CD4-positive, alpha-beta T cell treated with Interleukin-21 for 1 hour (primary cell): Measurements from ENCODE around the gene UPB1.
A peak's percentile ranks its signal among the peaks of the same experiment; 100 is the strongest.
"Not testable (repeated sequence)": the region's sequence is repeated elsewhere in the genome, so short reads cannot be mapped to it uniquely, and the experiment has no call there.

ENCODE experiments used
- DNase-seq: peaks from one replicate; pipeline ENCODE4 v3.0.0-alpha.2; 2020

The UPB1 gene

GRCh38 chr22:24482998-24483397, 12.1 kb upstream of the UPB1 start:
- no peak for DNase-seq

- DNase-seq = no peak
Observed at GRCh38 chr22:24483976-24484545, 11.1 kb upstream of the UPB1 start.

- DNase-seq = no peak
Observed at GRCh38 chr22:24485170-24485569, 10.0 kb upstream of the UPB1 start.

- peak; percentile 44 for DNase-seq
Observed at GRCh38 chr22:24485608-24486007, 9.5 kb upstream of the UPB1 start.

GRCh38 chr22:24486501-24486921, 8.6 kb upstream of the UPB1 start:
- no peak for DNase-seq

GRCh38 chr22:24489011-24489410, 6.1 kb upstream of the UPB1 start:
- no peak for DNase-seq

- DNase-seq = not testable (repeated sequence)
Observed at GRCh38 chr22:24489434-24489833, 5.7 kb upstream of the UPB1 start.

- DNase-seq = no peak
Observed at GRCh38 chr22:24492391-24492790, 2.7 kb upstream of the UPB1 start.

- DNase-seq = no peak
Observed at GRCh38 chr22:24494167-24494527, 985 bp upstream of the UPB1 start.

- DNase-seq = no peak
Observed at GRCh38 chr22:24495365-24495675, 188 bp downstream of the UPB1 start.

GRCh38 chr22:24496234-24496633, 1.1 kb downstream of the UPB1 start:
- DNase-seq = no peak

GRCh38 chr22:24496661-24497060, 1.5 kb downstream of the UPB1 start:
- no peak for DNase-seq

- no peak for DNase-seq
Observed at GRCh38 chr22:24497841-24498258, 2.7 kb downstream of the UPB1 start.

GRCh38 chr22:24498824-24499223, 3.7 kb downstream of the UPB1 start:
- no peak for DNase-seq

- DNase-seq = no peak
Observed at GRCh38 chr22:24499706-24500276, 4.7 kb downstream of the UPB1 start.

GRCh38 chr22:24500277-24500820, 5.2 kb downstream of the UPB1 start:
- DNase-seq = no peak

GRCh38 chr22:24501301-24502005, 6.3 kb downstream of the UPB1 start:
- DNase-seq = no peak

GRCh38 chr22:24502034-24502433, 6.9 kb downstream of the UPB1 start:
- DNase-seq = no peak

GRCh38 chr22:24502541-24502940, 7.4 kb downstream of the UPB1 start:
- DNase-seq = no peak

- DNase-seq = peak; percentile 68
Observed at GRCh38 chr22:24503137-24503842, 8.2 kb downstream of the UPB1 start.

GRCh38 chr22:24503843-24504338, 8.8 kb downstream of the UPB1 start:
- no peak for DNase-seq

GRCh38 chr22:24504540-24504939, 9.4 kb downstream of the UPB1 start:
- no peak for DNase-seq

GRCh38 chr22:24504956-24505736, 10.0 kb downstream of the UPB1 start:
- no peak for DNase-seq
